PC-3 (cell line): ENCODE data around the gene DHX35. TPM values are rescaled to one million over a fixed set of nuclear protein-coding genes. Genes with fewer than 3 reads are reported as not detected.

Experiments
- ATAC-seq: fragments of 200-7000 bp; cut with Tn5 transposase; 2 replicates; pipeline ENCODE4 v1.9.1; 2020; ENCODE audit warnings: mild to moderate bottlenecking, moderate library complexity
- BruUV-seq: library from RNA; stranded (reverse); fragments of 400-500 nt; replicated peaks from 2 replicates; lab custom pipeline; 2021; lab: Mats Ljungman, UMichigan
- CTCF ChIA-PET: fragments of 300-600 bp; sonication (Branson Sonifier 250); formaldehyde crosslinking; loops from one replicate; lab custom pipeline; 2022; ENCODE audit warnings: antibody characterized with exemption; lab: Charles Lee
- POLR2A ChIA-PET: fragments of 300-600 bp; sonication (Branson Sonifier 250); formaldehyde crosslinking; loops from one replicate; lab custom pipeline; 2022; ENCODE audit warnings: antibody characterized with exemption; ENCODE audit not compliant: unreplicated experiment; lab: Charles Lee
- DNase-seq: peaks from one replicate; pipeline ENCODE4 v3.0.0-alpha.2; 2015
- H2AFZ ChIP-seq: fragments of 300-600 bp; sonication (generic); 2 replicates; pipeline ENCODE4 v1.6.0; 2016; ENCODE audit warnings: antibody characterized with exemption, low read length
- H3F3A ChIP-seq: fragments of 300-600 bp; sonication (generic); one replicate; pipeline ENCODE4 v1.6.0; 2017; ENCODE audit warnings: antibody characterized with exemption, low read length, control low read depth, mild to moderate bottlenecking; ENCODE audit not compliant: unreplicated experiment
- H3K27ac ChIP-seq: fragments of 300-600 bp; sonication (generic); 2 replicates; pipeline ENCODE4 v1.5.1; 2016; ENCODE audit warnings: mild to moderate bottlenecking, low read length
- H3K27me3 ChIP-seq: fragments of 300-600 bp; sonication (generic); 2 replicates; pipeline ENCODE4 v1.6.1; 2016; ENCODE audit warnings: low read length, mixed read lengths
- H3K36me3 ChIP-seq: fragments of 300-600 bp; sonication (generic); 2 replicates; pipeline ENCODE4 v1.6.1; 2016; ENCODE audit warnings: low read depth, mixed run types, low read length, mixed read lengths
- H3K4me1 ChIP-seq: fragments of 300-600 bp; sonication (generic); 2 replicates; pipeline ENCODE4 v1.5.1; 2016; ENCODE audit warnings: low read length; ENCODE audit not compliant: insufficient read depth
- H3K4me2 ChIP-seq: fragments of 300-600 bp; sonication (generic); 2 replicates; pipeline ENCODE4 v1.6.0; 2016; ENCODE audit warnings: low read length
- H3K4me3 ChIP-seq: fragments of 300-600 bp; sonication (generic); 2 replicates; pipeline ENCODE4 v1.5.1; 2016; ENCODE audit warnings: mild to moderate bottlenecking, low read length, mixed read lengths
- H3K79me2 ChIP-seq: fragments of 300-600 bp; sonication (generic); 2 replicates; pipeline ENCODE4 v1.6.1; 2017; ENCODE audit warnings: low read length, mixed read lengths
- H3K9ac ChIP-seq: fragments of 300-600 bp; sonication (generic); 2 replicates; pipeline ENCODE4 v1.6.0; 2016; ENCODE audit warnings: mild to moderate bottlenecking, low read length
- H3K9me2 ChIP-seq: fragments of 300-600 bp; sonication (generic); replicated peaks from 2 replicates; pipeline ENCODE4 v1.6.1; 2016; ENCODE audit warnings: mixed run types, low read length, mixed read lengths
- H3K9me3 ChIP-seq: fragments of 300-600 bp; sonication (generic); 2 replicates; pipeline ENCODE4 v1.6.1; 2016; ENCODE audit warnings: low read length, mixed read lengths
- H4K20me1 ChIP-seq: fragments of 300-600 bp; sonication (generic); 2 replicates; pipeline ENCODE4 v1.6.1; 2016; ENCODE audit warnings: low read length, mixed read lengths
- EZH2 ChIP-seq: fragments of 300-600 bp; sonication (generic); IDR thresholded peaks from one replicate; pipeline ENCODE4 v1.6.1; 2017; ENCODE audit warnings: antibody characterized with exemption, mild to moderate bottlenecking, low read length; ENCODE audit not compliant: unreplicated experiment
- EZH2phosphoT487 ChIP-seq: fragments of 300-600 bp; sonication (generic); IDR thresholded peaks from 2 replicates; pipeline ENCODE4 v1.6.1; 2018; ENCODE audit warnings: mild to moderate bottlenecking, antibody characterized with exemption, low read length, borderline replicate concordance
- intact Hi-C: fragments of 100-400 bp; cut with micrococcal nuclease; formaldehyde crosslinking; loops from 2 replicates; pipeline ENCODE4 v1.9.0; 2023
- total RNA-seq: library from RNA; depleted of rRNA; stranded (reverse); fragments of >200 nt; gene quantifications from 2 replicates; pipeline ENCODE4 v1.2.3, GENCODE V29; 2014
- TF ChIP-seq, protein P1 (sequence below): fragments of 300-600 bp; sonication (generic); conservative IDR thresholded peaks from 2 replicates; pipeline ENCODE4 v1.5.1; 2017; ENCODE audit warnings: antibody characterized with exemption, low read depth, mild to moderate bottlenecking, low read length

The DHX35 gene
- total RNA-seq, 1 experiment from 2014 or later: 12.0 TPM

DNA sequence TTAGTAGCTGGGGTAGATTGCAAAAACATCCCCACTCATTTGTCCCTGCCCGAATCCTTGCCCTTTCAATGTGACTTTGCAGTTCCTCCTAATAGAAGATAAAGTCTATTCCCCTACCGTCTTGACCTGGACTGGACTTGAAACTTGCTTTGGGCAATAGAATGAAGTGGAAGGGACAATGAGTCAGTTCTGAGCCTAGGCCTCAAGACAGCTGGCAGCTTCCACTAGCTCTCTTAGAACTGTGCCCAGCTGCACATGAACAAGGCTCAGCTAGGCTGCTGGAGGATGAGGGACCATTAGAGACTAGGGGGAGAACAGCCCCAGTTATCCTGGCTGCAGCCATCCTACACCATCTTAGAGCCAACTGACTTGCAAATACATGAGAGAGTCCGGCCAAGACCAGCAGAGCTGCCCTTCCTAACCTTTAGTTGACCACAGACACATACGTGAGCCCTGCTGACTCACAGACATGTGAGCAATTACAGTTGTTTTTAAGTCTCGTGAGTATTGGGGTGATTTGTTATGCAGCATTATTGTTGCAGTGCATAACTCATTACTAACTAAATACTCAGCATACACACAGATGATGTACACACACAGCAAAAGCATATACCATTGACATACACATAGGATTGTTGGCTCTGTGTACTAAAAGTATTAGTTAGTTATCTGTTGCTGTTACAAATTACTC is 105.5 kb downstream of the DHX35 start:
- no peak for TF ChIP-seq EZH2
- TF ChIP-seq, protein P1, sequence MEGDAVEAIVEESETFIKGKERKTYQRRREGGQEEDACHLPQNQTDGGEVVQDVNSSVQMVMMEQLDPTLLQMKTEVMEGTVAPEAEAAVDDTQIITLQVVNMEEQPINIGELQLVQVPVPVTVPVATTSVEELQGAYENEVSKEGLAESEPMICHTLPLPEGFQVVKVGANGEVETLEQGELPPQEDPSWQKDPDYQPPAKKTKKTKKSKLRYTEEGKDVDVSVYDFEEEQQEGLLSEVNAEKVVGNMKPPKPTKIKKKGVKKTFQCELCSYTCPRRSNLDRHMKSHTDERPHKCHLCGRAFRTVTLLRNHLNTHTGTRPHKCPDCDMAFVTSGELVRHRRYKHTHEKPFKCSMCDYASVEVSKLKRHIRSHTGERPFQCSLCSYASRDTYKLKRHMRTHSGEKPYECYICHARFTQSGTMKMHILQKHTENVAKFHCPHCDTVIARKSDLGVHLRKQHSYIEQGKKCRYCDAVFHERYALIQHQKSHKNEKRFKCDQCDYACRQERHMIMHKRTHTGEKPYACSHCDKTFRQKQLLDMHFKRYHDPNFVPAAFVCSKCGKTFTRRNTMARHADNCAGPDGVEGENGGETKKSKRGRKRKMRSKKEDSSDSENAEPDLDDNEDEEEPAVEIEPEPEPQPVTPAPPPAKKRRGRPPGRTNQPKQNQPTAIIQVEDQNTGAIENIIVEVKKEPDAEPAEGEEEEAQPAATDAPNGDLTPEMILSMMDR: no peak
- TF ChIP-seq EZH2phosphoT487: no peak
- Histone ChIP-seq H3K9ac (no peak overlapping the region), H3K9me3 (no peaks in the 10 kb centered on the region), H3K4me1 (no peaks in the 10 kb centered on the region), H3K27ac (no peak overlapping the region), H3K36me3 (no peaks in the 10 kb centered on the region), H3K79me2 (no peaks in the 10 kb centered on the region), H3K27me3 (peaks cover 16% of the 10 kb centered on the region), H3K9me2 (no peaks in the 10 kb centered on the region), H3K4me2 (no peak overlapping the region), H2AFZ (no peak overlapping the region), H4K20me1 (no peaks in the 10 kb centered on the region), H3K4me3 (no peak overlapping the region), H3F3A (no peaks in the 10 kb centered on the region)
- ATAC-seq (no peak), DNase-seq (no peak)
- POLR2A ChIA-PET: no interaction called here
- no TSS peak for BruUV-seq
- intact Hi-C loops: no loop called here
- CTCF ChIA-PET: no interaction called here

DNA sequence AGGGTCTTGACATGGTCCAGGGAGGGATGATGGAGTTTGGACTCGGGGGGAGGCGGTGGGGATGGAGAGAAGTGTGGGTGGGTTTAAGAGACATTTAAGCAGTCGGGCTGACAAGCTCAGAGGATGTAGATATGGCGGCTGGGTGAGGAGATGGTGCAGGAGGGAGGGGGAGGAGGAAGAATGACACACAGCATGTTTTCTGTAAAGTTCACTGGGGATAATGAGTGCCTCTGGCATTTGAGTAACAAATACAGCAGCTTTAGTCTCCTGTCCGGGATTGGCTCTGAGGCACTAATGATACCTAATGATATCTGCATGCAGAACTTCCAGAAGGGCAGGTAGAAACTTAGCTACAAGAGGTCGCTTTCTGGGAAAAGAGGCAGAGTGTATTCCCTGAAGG is 107.8 kb downstream of the DHX35 start:
- no TSS peak for BruUV-seq
- ATAC-seq (no peak), DNase-seq (no peak)
- no peak for TF ChIP-seq EZH2phosphoT487
- TF ChIP-seq EZH2: no peak
- TF ChIP-seq, protein P1: no peak
- Histone ChIP-seq H3K4me2 (no peak overlapping the region), H2AFZ (no peak overlapping the region), H3K9me3 (no peaks in the 10 kb centered on the region), H3K36me3 (no peaks in the 10 kb centered on the region), H4K20me1 (no peaks in the 10 kb centered on the region), H3K4me1 (no peaks in the 10 kb centered on the region), H3K27me3 (peaks cover 32% of the 10 kb centered on the region), H3F3A (no peaks in the 10 kb centered on the region), H3K79me2 (no peaks in the 10 kb centered on the region), H3K4me3 (no peak overlapping the region), H3K9me2 (no peaks in the 10 kb centered on the region), H3K27ac (no peak overlapping the region), H3K9ac (no peak overlapping the region)
- intact Hi-C loops: no loop called here
- CTCF ChIA-PET: interaction anchor here (1.8 kb wide), 1 partner anchor 19 kb away, joined by 4 read pairs; no protein-coding TSS in a partner anchor
- POLR2A ChIA-PET: no interaction called here

DNA sequence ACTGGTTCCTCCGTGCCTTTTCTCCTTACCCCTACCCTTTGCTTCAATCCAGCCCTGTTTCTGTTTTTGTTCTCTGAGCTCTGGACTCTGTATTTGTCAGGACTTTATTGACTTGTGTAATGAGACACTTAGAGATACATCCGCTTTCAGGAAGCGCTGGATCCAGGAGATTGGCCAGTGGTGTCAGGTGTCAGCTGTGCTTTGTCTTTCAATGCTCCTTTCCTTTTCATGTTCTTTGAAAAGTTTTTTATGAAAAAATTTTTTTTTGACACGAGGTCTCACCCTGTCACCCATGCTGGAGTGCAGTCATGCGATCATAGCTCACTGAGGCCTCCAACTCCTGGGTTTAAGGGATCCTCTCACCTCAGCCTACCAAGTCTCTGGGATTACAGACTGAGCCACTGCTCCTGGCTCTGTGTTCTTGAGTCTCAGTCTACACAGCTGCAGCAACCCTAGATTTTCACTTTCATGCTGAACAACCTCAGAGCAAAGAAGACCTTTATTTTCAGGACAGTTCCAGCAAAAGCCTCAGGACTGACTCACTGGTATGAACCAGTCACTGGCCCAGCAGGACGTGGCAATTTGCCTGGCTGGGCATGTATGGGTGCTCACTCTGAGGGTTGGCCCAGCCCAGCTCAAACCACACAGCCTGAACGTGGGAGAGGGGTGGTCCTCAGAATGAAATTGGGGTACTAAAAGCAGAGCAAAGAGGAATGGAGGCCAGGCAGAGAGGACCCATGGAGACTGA is 108.5 kb downstream of the DHX35 start:
- ChIA-PET POLR2A (no interaction called here), CTCF (no interaction called here)
- TF ChIP-seq, protein P1: no peak
- TF ChIP-seq EZH2phosphoT487 (no peak), EZH2 (no peak)
- H3K4me3 ChIP-seq: no peak overlapping the region
- H3K9me3 ChIP-seq: no peaks in the 10 kb centered on the region
- ATAC-seq: peak; percentile 62
- no peaks in the 10 kb centered on the region for H3F3A ChIP-seq
- H4K20me1 ChIP-seq: no peaks in the 10 kb centered on the region
- BruUV-seq: no TSS peak
- no peaks in the 10 kb centered on the region for H3K4me1 ChIP-seq
- no peaks in the 10 kb centered on the region for H3K79me2 ChIP-seq
- H3K9me2 ChIP-seq: no peaks in the 10 kb centered on the region
- no peak overlapping the region for H3K9ac ChIP-seq
- H3K27me3 ChIP-seq: peaks cover 33% of the 10 kb centered on the region
- no peak overlapping the region for H3K4me2 ChIP-seq
- H3K27ac ChIP-seq: no peak overlapping the region
- DNase-seq: peak; percentile 32
- H2AFZ ChIP-seq: no peak overlapping the region
- intact Hi-C loops: no loop called here
- no peaks in the 10 kb centered on the region for H3K36me3 ChIP-seq
